Measurements from ENCODE around the gene BAK1. TPM values are rescaled to one million over a fixed set of nuclear protein-coding genes. Genes with fewer than 3 reads are reported as not detected.
A peak's percentile ranks its signal among the peaks of the same experiment; 100 is the strongest.

BAK1 gene
- total RNA-seq (10.3 and 13.0 TPM in 2 replicates), polyA plus RNA-seq (12.9 and 14.1 TPM in 2 replicates), polyA minus RNA-seq (ENCODE audit: low replicate concordance) (26.7 and 43.6 TPM in 2 replicates)
- 14.5 and 22.2 TPM in 2 replicates for polyA plus RNA-seq (2012)

- H3K9ac ChIP-seq (ENCODE audit: insufficient read depth, low read length), result peak within 1 kb of the TSS; percentile 94
- H3K27ac ChIP-seq (ENCODE audit: insufficient read depth, low read length), result peak within 1 kb of the TSS; percentile 91
- H3K9me3 ChIP-seq (ENCODE audit: control insufficient read depth, insufficient read depth, low read depth, low read length), result no peaks in the 10 kb centered on the region
- peak within 1 kb of the TSS; percentile 75 to 97 (median 91) for H3K4me3 ChIP-seq (replicated peaks in 1 of 4; ENCODE audit: control extremely low read depth in 1 of 4, insufficient read depth in 1 of 4, low read depth in 3 of 4, low read length in 4 of 4)
- peak; percentile 88 to 91 for DNase-seq (ENCODE audit: low read depth in 2 of 2)
- H3K27me3 ChIP-seq (ENCODE audit: control insufficient read depth, insufficient read depth, low read length), result no peaks in the 10 kb centered on the region
- H2AFZ ChIP-seq (ENCODE audit: low read length), result peak within 1 kb of the TSS; percentile 83
- peaks cover 26% of the 10 kb centered on the region for H3K79me2 ChIP-seq (ENCODE audit: control insufficient read depth, insufficient read depth, low read length)
- peaks cover 3% of the 10 kb centered on the region for H3K4me1 ChIP-seq (ENCODE audit: control insufficient read depth, extremely low read depth, insufficient read depth, low read length)
- peak within 1 kb of the TSS; percentile 97 for H3K4me2 ChIP-seq (ENCODE audit: extremely low read depth, insufficient read depth, low read length)
- no peaks in the 10 kb centered on the region for H4K20me1 ChIP-seq (ENCODE audit: control insufficient read depth, extremely low read depth, insufficient read depth, low read length)
- TF ChIP-seq EZH2 (IDR thresholded peaks at IDR 0.05; ENCODE audit: low read length, missing control alignments), result no peak
- TF ChIP-seq CTCF (conservative IDR thresholded peaks at IDR 0.05 in 1 of 2, IDR thresholded peaks at IDR 0.05 in 1 of 2; ENCODE audit: low read depth in 1 of 2, low read length in 2 of 2), result peak; percentile 52 to 65
- peaks cover 10% of the 10 kb centered on the region for H3K36me3 ChIP-seq (ENCODE audit: control insufficient read depth, insufficient read depth, low read length)
These were observed at the start of gene BAK1 for GRCh38 chr6:33579828-33580714. Gene BAK1 (minus strand): TSS chr6:33580276. CDS start chr6:33577604, 2,672 bp downstream.

- Histone ChIP-seq H2AFZ (ENCODE audit: low read length) (no peak overlapping the region), H3K27ac (ENCODE audit: insufficient read depth, low read length) (no peak overlapping the region), H3K79me2 (ENCODE audit: control insufficient read depth, insufficient read depth, low read length) (peaks cover 45% of the 10 kb centered on the region), H3K4me2 (ENCODE audit: extremely low read depth, insufficient read depth, low read length) (no peak overlapping the region), H3K27me3 (ENCODE audit: control insufficient read depth, insufficient read depth, low read length) (no peaks in the 10 kb centered on the region), H3K4me3 (replicated peaks in 1 of 4; ENCODE audit: control extremely low read depth in 1 of 4, insufficient read depth in 1 of 4, low read depth in 3 of 4, low read length in 4 of 4) (no peak overlapping the region), H3K4me1 (ENCODE audit: control insufficient read depth, extremely low read depth, insufficient read depth, low read length) (peaks cover 3% of the 10 kb centered on the region), H3K9ac (ENCODE audit: insufficient read depth, low read length) (no peak overlapping the region), H4K20me1 (ENCODE audit: control insufficient read depth, extremely low read depth, insufficient read depth, low read length) (no peaks in the 10 kb centered on the region), H3K36me3 (ENCODE audit: control insufficient read depth, insufficient read depth, low read length) (no peaks in the 10 kb centered on the region), H3K9me3 (ENCODE audit: control insufficient read depth, insufficient read depth, low read depth, low read length) (no peaks in the 10 kb centered on the region)
- DNase-seq (ENCODE audit: low read depth in 2 of 2), result no peak
- TF ChIP-seq EZH2 (IDR thresholded peaks at IDR 0.05; ENCODE audit: low read length, missing control alignments) (no peak), CTCF (conservative IDR thresholded peaks at IDR 0.05 in 1 of 2, IDR thresholded peaks at IDR 0.05 in 1 of 2; ENCODE audit: low read depth in 1 of 2, low read length in 2 of 2) (no peak)
These were observed 48.4 kb upstream of the BAK1 start for GRCh38 chr6:33628401-33628964.

GRCh38 chr6:33627876-33628275 is 47.8 kb upstream of the BAK1 start:
- Histone ChIP-seq H2AFZ (ENCODE audit: low read length) (no peak overlapping the region), H3K4me3 (replicated peaks in 1 of 4; ENCODE audit: control extremely low read depth in 1 of 4, insufficient read depth in 1 of 4, low read depth in 3 of 4, low read length in 4 of 4) (no peak overlapping the region), H3K4me2 (ENCODE audit: extremely low read depth, insufficient read depth, low read length) (no peak overlapping the region), H3K27me3 (ENCODE audit: control insufficient read depth, insufficient read depth, low read length) (no peaks in the 10 kb centered on the region), H3K4me1 (ENCODE audit: control insufficient read depth, extremely low read depth, insufficient read depth, low read length) (peaks cover 5% of the 10 kb centered on the region), H3K79me2 (ENCODE audit: control insufficient read depth, insufficient read depth, low read length) (peaks cover 47% of the 10 kb centered on the region), H3K9ac (ENCODE audit: insufficient read depth, low read length) (no peak overlapping the region), H3K9me3 (ENCODE audit: control insufficient read depth, insufficient read depth, low read depth, low read length) (no peaks in the 10 kb centered on the region), H3K36me3 (ENCODE audit: control insufficient read depth, insufficient read depth, low read length) (no peaks in the 10 kb centered on the region), H4K20me1 (ENCODE audit: control insufficient read depth, extremely low read depth, insufficient read depth, low read length) (no peaks in the 10 kb centered on the region), H3K27ac (ENCODE audit: insufficient read depth, low read length) (no peak overlapping the region)
- TF ChIP-seq CTCF (conservative IDR thresholded peaks at IDR 0.05 in 1 of 2, IDR thresholded peaks at IDR 0.05 in 1 of 2; ENCODE audit: low read depth in 1 of 2, low read length in 2 of 2) (no peak), EZH2 (IDR thresholded peaks at IDR 0.05; ENCODE audit: low read length, missing control alignments) (no peak)
- DNase-seq (ENCODE audit: low read depth in 2 of 2), result no peak
